ENCODE measurements around the gene EPM2AIP1.
A peak's percentile ranks its signal among the peaks of the same experiment; 100 is the strongest.

The EPM2AIP1 gene

DNA sequence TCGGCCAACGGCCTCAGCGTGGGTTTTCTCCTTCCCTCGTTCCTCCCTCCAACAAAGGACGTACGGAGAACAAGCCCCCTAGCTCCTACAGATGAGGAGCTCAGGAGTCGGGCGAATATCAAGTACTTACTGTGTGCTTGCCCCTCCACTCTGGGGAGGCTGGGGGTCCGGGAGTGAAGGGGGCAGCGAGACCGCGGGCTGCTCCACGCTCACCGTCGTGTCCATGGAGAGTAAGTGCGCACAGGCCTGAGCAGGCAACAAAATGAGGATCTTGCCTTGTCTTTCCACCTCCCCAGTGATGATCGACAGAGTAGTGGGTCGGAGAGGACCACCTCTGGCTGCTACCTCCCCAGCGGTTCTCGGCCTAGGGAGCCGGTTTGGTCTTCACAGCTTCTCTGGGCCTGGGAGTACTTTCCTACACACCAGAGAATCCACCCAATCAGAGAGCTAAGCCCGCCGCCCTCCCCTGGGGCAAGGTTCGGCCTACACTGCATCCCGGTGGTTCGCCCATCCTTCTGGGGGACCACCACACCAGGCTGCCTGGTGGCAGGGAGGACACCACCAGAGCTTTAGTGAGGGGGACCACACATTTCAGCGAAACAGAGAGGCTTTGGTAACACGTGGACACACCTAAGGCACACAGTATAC is 47.5 kb downstream of the EPM2AIP1 start:
- H3K27me3 Mint-ChIP-seq = peaks cover 2% of the 10 kb centered on the region
- peaks cover 19% of the 10 kb centered on the region for H3K9me3 Mint-ChIP-seq
- H3K36me3 Mint-ChIP-seq (ENCODE audit: low read depth) = peaks cover 11% of the 10 kb centered on the region
- ATAC-seq = no peak
- peak overlapping the region; percentile 74 for H3K4me3 Mint-ChIP-seq
- H3K27ac Mint-ChIP-seq = peak overlapping the region; percentile 53
- H3K4me1 Mint-ChIP-seq = peaks cover 20% of the 10 kb centered on the region
- no peak for DNase-seq

DNA sequence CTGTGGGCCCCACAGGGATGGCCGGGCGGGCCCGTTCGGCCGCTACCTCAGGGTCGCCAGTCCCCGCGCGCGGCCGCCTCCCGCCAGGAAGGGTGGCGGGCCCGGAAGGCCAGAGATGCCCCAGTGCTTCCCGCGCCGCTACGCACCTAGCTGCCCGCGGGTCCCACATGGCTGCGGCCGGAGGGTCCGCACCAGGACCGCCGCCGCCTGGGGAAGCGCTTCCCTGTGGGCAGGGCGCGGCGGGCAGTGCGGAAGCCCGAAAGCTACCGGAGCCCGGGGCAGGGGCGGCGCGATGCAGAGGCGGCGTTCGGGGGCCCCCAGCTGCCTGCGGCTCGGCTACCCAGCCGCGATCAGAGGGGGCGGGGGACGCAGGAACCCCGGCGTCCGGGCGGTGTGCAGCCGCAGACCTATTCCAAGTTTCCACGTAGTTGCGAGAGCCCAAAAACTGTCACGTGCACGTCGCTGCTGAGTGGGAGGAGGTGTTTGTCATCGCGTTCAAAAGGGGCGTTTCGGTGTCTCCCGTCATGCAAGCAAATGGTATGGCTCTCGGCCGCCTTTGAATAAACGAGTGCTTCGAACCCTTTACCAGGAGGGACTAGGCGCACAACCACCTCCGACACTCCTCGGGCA is 48.2 kb downstream of the EPM2AIP1 start, which contains the start of gene TRANK1:
TRANK1 (minus strand) TSS at position 414 of the 630 bp plus-strand sequence; CDS start at position 169, 245 bp downstream.
- peaks cover 21% of the 10 kb centered on the region for H3K4me1 Mint-ChIP-seq
- H3K36me3 Mint-ChIP-seq (ENCODE audit: low read depth) = peaks cover 11% of the 10 kb centered on the region
- ATAC-seq = peak; percentile 90
- H3K27ac Mint-ChIP-seq = peak within 1 kb of the TSS; percentile 82
- H3K4me3 Mint-ChIP-seq = peak within 1 kb of the TSS; percentile 75
- DNase-seq = peak; percentile 82
- H3K9me3 Mint-ChIP-seq = peaks cover 19% of the 10 kb centered on the region
- peaks cover 2% of the 10 kb centered on the region for H3K27me3 Mint-ChIP-seq

DNA sequence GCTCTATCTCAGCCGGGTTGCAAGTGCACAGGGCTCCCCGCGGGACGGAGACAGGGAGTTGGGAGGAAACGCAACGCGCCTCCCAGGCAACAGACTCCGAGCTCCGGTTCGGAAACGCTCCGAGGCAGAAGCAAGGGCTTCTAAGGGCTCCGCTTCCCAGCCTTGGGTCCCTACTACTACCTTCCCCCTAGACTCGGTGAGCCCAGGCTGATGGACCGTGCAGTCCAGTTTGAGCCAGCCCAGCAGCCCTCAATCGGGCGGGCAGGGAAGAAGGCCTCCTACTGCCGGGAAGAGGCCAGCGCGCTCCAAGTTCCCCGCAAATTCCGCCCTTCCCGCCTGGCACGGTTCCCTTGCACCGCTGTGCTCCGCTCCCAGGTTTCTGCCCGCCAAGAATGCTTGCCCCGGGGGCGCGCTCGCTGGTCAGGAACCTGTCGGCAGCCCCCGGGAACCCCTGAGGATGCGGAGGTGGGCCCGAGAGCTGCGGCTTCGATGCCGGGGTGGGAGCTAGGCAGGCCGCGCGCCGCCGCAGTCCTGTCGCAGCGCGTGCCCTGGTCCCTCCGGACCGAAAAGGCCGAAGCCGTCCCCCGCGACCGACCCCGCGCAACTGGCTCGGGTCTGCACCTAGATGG is 48.8 kb downstream of the EPM2AIP1 start:
- Mint-ChIP-seq H3K4me3 (peak overlapping the region; percentile 75), H3K9me3 (peaks cover 17% of the 10 kb centered on the region), H3K27ac (no peak overlapping the region), H3K36me3 (ENCODE audit: low read depth) (peaks cover 11% of the 10 kb centered on the region), H3K4me1 (peaks cover 21% of the 10 kb centered on the region), H3K27me3 (peaks cover 2% of the 10 kb centered on the region)
- DNase-seq = peak; percentile 49
- ATAC-seq = peak; percentile 47

DNA sequence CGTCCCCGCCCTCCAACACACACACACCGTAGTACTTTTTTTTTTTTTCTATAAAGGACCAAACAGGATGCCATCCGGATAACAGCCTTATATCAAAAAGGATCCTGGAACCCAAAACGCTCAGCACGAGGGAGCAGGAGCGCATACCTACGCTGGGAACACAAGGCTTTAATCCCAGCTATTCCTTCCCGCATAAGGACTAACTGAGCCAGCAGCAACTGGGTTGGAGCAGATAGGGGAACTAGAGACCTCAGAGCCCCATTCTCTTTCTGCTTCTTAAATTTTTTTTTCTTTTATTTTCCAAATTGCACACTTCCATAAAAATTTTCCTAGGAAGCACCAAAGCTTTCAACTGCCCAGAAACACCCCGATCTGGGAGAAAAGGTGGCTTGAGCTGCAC is 49.3 kb downstream of the EPM2AIP1 start:
- Mint-ChIP-seq H3K27ac (peak overlapping the region; percentile 64), H3K27me3 (peaks cover 2% of the 10 kb centered on the region), H3K9me3 (peaks cover 13% of the 10 kb centered on the region), H3K36me3 (ENCODE audit: low read depth) (peaks cover 11% of the 10 kb centered on the region), H3K4me3 (peak overlapping the region; percentile 75), H3K4me1 (peaks cover 21% of the 10 kb centered on the region)
- DNase-seq = no peak
- no peak for ATAC-seq

DNA sequence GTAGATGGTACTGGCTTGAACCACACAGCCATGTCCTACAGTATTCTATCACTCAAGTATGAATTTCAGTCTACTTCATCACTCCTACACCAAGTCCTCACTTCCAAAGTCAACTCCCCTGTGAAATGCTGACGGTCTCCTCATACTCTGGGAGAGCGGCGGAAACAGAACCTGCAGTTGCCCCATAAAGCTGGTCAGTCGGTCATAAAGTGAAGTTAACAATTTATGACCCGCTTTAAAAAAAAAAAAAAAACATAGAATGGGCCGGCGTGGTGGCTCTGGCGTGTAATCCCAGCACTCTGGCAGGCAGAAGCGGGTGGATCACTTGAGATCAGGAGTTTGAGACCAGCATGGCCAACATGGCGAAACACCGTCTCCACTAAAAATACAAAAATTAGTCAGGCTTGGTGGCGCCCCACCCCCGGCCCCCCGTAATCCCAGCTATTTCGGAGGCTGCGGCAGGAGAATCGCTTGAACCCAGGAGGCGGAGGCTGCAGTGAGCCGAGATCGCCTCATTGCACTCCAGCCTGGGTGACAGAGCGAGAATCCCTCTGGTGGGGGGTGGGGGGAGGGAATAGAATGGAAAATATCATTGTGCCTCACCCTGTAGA is 50.2 kb downstream of the EPM2AIP1 start:
- H3K27ac Mint-ChIP-seq = no peak overlapping the region
- peaks cover 8% of the 10 kb centered on the region for H3K9me3 Mint-ChIP-seq
- H3K27me3 Mint-ChIP-seq = peaks cover 2% of the 10 kb centered on the region
- peaks cover 8% of the 10 kb centered on the region for H3K36me3 Mint-ChIP-seq (ENCODE audit: low read depth)
- peaks cover 22% of the 10 kb centered on the region for H3K4me1 Mint-ChIP-seq
- H3K4me3 Mint-ChIP-seq = no peak overlapping the region
- no peak for DNase-seq
- ATAC-seq = no peak

DNA sequence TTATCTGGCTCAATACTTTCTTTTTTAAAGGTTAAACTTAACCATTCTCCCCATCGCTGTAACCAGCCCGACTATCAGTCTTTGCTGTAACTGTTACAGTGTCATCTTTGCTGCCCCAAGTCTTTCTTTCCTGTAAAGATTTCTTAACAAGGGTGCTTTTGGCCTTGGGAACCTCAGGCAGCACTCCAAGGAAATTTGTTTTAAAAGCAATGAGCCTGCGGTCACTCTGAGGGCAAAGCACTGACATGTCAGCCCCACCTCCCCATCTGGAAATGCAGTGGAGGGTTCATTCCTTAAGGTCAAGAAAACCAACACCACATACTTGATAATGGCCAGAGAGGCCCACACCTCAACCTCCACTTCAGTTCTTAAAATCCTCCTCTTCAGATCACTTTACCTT is 51.3 kb downstream of the EPM2AIP1 start:
- Mint-ChIP-seq H3K36me3 (ENCODE audit: low read depth) (no peaks in the 10 kb centered on the region), H3K4me1 (peaks cover 22% of the 10 kb centered on the region), H3K27ac (no peak overlapping the region), H3K9me3 (peaks cover under 1% of the 10 kb centered on the region), H3K27me3 (peaks cover 2% of the 10 kb centered on the region), H3K4me3 (no peak overlapping the region)
- ATAC-seq (no peak), DNase-seq (no peak)

DNA sequence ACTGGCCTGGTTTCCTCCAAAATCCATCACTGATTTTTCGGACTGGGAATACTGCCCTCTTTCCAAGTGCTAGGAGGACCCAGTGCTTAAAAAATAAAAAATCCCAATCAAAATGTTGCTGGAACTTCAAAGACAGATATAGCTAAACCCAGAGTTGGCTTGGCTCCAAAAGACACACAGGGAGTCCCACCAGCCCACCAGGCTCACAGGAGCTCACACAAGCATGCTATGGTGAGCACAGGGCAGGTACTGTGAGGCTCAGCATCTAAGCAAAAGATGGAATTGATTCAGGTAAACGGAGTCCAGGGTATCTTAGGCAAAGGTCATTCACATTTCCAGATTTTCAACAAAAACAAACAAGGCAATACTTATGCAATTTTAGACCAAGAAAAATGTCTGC is 51.8 kb downstream of the EPM2AIP1 start:
- no peaks in the 10 kb centered on the region for H3K36me3 Mint-ChIP-seq (ENCODE audit: low read depth)

DNA sequence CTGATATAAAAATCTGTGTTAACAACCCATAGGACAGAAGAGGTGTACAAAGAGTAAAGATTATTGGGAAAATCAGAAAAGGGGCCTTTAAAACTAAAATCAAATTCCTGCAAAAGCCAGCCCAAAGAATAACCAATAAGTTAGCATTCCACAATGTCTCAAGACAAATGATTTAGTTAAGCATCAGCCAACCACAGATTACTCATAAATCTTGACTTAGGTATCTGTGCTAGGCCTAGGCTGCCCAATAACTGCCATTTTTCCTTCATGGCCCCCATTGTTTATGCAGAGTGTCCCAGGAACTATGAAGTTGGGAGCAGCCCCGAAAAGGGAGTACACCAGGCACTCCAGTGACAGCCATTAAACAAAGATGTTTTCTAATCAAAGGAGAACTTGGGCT is 55.4 kb downstream of the EPM2AIP1 start:
- no peaks in the 10 kb centered on the region for H3K9me3 Mint-ChIP-seq
- H3K4me1 Mint-ChIP-seq = peaks cover 9% of the 10 kb centered on the region
- H3K27me3 Mint-ChIP-seq = no peaks in the 10 kb centered on the region
- H3K4me3 Mint-ChIP-seq = no peak overlapping the region
- no peak for ATAC-seq
- H3K27ac Mint-ChIP-seq = no peak overlapping the region
- DNase-seq = no peak
- H3K36me3 Mint-ChIP-seq (ENCODE audit: low read depth) = no peaks in the 10 kb centered on the region

More for the DNA sequence above, 51.8 kb downstream of the EPM2AIP1 start:
- DNase-seq (no peak), ATAC-seq (no peak)
- Mint-ChIP-seq H3K9me3 (no peaks in the 10 kb centered on the region), H3K4me1 (peaks cover 22% of the 10 kb centered on the region), H3K4me3 (no peak overlapping the region), H3K27ac (no peak overlapping the region), H3K27me3 (peaks cover 2% of the 10 kb centered on the region)
